ENCODE results near the gene NR5A2.

The NR5A2 gene

DNA sequence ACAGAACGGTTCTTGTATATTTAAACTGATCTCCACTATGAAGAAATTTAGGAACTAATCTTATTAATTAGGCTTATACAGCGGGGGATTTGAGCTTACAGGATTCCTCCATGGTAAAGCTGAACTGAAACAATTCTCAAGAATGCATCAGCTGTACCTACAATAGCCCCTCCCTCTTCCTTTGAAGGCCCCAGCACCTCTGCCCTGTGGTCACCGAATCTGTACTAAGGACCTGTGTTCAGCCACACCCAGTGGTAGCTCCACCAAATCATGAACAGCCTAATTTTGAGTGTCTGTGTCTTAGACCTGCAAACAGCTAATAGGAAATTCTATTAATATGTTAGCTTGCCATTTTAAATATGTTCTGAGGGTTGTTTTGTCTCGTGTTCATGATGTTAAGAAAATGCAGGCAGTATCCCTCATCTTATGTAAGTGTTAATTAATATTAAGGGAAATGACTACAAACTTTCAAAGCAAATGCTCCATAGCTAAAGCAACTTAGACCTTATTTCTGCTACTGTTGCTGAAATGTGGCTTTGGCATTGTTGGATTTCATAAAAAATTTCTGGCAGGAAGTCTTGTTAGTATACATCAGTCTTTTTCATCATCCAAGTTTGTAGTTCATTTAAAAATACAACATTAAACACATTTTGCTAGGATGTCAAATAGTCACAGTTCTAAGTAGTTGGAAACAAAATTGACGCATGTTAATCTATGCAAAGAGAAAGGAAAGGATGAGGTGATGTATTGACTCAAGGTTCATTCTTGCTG, 147.2 kb downstream of the NR5A2 start (continued):
- TF ChIP-seq, protein P1, sequence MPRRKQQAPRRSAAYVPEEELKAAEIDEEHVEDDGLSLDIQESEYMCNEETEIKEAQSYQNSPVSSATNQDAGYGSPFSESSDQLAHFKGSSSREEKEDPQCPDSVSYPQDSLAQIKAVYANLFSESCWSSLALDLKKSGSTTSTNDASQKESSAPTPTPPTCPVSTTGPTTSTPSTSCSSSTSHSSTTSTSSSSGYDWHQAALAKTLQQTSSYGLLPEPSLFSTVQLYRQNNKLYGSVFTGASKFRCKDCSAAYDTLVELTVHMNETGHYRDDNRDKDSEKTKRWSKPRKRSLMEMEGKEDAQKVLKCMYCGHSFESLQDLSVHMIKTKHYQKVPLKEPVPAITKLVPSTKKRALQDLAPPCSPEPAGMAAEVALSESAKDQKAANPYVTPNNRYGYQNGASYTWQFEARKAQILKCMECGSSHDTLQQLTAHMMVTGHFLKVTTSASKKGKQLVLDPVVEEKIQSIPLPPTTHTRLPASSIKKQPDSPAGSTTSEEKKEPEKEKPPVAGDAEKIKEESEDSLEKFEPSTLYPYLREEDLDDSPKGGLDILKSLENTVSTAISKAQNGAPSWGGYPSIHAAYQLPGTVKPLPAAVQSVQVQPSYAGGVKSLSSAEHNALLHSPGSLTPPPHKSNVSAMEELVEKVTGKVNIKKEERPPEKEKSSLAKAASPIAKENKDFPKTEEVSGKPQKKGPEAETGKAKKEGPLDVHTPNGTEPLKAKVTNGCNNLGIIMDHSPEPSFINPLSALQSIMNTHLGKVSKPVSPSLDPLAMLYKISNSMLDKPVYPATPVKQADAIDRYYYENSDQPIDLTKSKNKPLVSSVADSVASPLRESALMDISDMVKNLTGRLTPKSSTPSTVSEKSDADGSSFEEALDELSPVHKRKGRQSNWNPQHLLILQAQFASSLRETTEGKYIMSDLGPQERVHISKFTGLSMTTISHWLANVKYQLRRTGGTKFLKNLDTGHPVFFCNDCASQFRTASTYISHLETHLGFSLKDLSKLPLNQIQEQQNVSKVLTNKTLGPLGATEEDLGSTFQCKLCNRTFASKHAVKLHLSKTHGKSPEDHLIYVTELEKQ (tag by site-specific recombination; IDR thresholded peaks at IDR 0.05; ENCODE audit: borderline replicate concordance) = no peak
- TF ChIP-seq ZNF433 (tag by site-specific recombination; IDR thresholded peaks at IDR 0.05; ENCODE audit: low read depth) = no peak
- no peak for TF ChIP-seq ZNF843 (tag by site-specific recombination; IDR thresholded peaks at IDR 0.05)
- TF ChIP-seq KLF1 (tag by site-specific recombination; IDR thresholded peaks at IDR 0.05) = no peak
- TF ChIP-seq ZNF660 (tag by site-specific recombination; IDR thresholded peaks at IDR 0.05) = no peak
- no peak for TF ChIP-seq RBAK (tag by site-specific recombination; IDR thresholded peaks at IDR 0.05)
- TF ChIP-seq ZBTB49 (tag by site-specific recombination; IDR thresholded peaks at IDR 0.05; ENCODE audit: low read depth) = no peak
- no peak for TF ChIP-seq ZNF114 (tag by site-specific recombination; IDR thresholded peaks at IDR 0.05)

GRCh38 chr1:200176181-200176580, 148.7 kb downstream of the NR5A2 start:
- no peak overlapping the region for H3K4me3 ChIP-seq (ENCODE audit: low read depth, low read length)
- ChIA-PET POLR2A (no interaction called here), CTCF (interaction anchor here (0.6 to 1.4 kb wide), 2 partner anchors 103 to 285 kb away, joined by 3 read pairs; no protein-coding TSS in a partner anchor)
- no peaks in the 10 kb centered on the region for H3K9me3 ChIP-seq (ENCODE audit: control insufficient read depth, insufficient read depth, low read depth, low read length)
- no peak overlapping the region for H3K27ac ChIP-seq (ENCODE audit: extremely low read depth, low read depth, low read length)
- no peaks in the 10 kb centered on the region for H3K36me3 ChIP-seq (ENCODE audit: control insufficient read depth in 2 of 2, insufficient read depth in 1 of 2, low read length in 2 of 2)
- no peak for TF ChIP-seq ZNF529 (tag by site-specific recombination; IDR thresholded peaks at IDR 0.05; ENCODE audit: insufficient replicate concordance)
- TF ChIP-seq, protein P1 (tag by site-specific recombination; IDR thresholded peaks at IDR 0.05; ENCODE audit: borderline replicate concordance) = no peak
- TF ChIP-seq ZBTB8A (tag by site-specific recombination; IDR thresholded peaks at IDR 0.05) = no peak
- no peak for TF ChIP-seq ZNF426 (tag by site-specific recombination; IDR thresholded peaks at IDR 0.05)
- no peak for TF ChIP-seq ZNF843 (tag by site-specific recombination; IDR thresholded peaks at IDR 0.05)
- TF ChIP-seq ZNF174 (tag by site-specific recombination; IDR thresholded peaks at IDR 0.05) = no peak
- TF ChIP-seq, protein P2, sequence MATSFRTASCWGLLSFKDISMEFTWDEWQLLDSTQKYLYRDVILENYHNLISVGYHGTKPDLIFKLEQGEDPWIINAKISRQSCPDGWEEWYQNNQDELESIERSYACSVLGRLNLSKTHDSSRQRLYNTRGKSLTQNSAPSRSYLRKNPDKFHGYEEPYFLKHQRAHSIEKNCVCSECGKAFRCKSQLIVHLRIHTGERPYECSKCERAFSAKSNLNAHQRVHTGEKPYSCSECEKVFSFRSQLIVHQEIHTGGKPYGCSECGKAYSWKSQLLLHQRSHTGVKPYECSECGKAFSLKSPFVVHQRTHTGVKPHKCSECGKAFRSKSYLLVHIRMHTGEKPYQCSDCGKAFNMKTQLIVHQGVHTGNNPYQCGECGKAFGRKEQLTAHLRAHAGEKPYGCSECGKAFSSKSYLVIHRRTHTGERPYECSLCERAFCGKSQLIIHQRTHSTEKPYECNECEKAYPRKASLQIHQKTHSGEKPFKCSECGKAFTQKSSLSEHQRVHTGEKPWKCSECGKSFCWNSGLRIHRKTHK (tag by site-specific recombination; IDR thresholded peaks at IDR 0.05) = no peak
- no peak for TF ChIP-seq SETDB1 (IDR thresholded peaks at IDR 0.05; ENCODE audit: insufficient read length, low read length)
- TF ChIP-seq BCL11B (tag by site-specific recombination; IDR thresholded peaks at IDR 0.05; ENCODE audit: low read depth) = no peak
- no peak for TF ChIP-seq ZNF548 (tag by site-specific recombination; IDR thresholded peaks at IDR 0.05)
- no peak for TF ChIP-seq ZNF169 (tag by site-specific recombination; IDR thresholded peaks at IDR 0.05)
- no peak for TF ChIP-seq ZNF10 (tag by site-specific recombination; IDR thresholded peaks at IDR 0.05)
- TF ChIP-seq, protein P3, sequence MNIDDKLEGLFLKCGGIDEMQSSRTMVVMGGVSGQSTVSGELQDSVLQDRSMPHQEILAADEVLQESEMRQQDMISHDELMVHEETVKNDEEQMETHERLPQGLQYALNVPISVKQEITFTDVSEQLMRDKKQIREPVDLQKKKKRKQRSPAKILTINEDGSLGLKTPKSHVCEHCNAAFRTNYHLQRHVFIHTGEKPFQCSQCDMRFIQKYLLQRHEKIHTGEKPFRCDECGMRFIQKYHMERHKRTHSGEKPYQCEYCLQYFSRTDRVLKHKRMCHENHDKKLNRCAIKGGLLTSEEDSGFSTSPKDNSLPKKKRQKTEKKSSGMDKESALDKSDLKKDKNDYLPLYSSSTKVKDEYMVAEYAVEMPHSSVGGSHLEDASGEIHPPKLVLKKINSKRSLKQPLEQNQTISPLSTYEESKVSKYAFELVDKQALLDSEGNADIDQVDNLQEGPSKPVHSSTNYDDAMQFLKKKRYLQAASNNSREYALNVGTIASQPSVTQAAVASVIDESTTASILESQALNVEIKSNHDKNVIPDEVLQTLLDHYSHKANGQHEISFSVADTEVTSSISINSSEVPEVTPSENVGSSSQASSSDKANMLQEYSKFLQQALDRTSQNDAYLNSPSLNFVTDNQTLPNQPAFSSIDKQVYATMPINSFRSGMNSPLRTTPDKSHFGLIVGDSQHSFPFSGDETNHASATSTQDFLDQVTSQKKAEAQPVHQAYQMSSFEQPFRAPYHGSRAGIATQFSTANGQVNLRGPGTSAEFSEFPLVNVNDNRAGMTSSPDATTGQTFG (tag by site-specific recombination; IDR thresholded peaks at IDR 0.05; ENCODE audit: borderline replicate concordance) = no peak
- no peak for TF ChIP-seq TRIM28 (IDR thresholded peaks at IDR 0.05; ENCODE audit: borderline replicate concordance, low read length)
- H3K4me1 ChIP-seq (ENCODE audit: control insufficient read depth, insufficient read depth, low read length) = no peaks in the 10 kb centered on the region

Data from HEK293 (cell line).